HG03066 (cell line): ENCODE measurements around the gene TMEM117.
"Not testable (repeated sequence)": the region's sequence is repeated elsewhere in the genome, so short reads cannot be mapped to it uniquely, and the experiment has no call there.

ENCODE experiments used
- ATAC-seq: cut with Tn5 transposase; IDR thresholded peaks from one replicate; pipeline ENCODE4 v1.9.1; 2021; ENCODE audit warnings: low read depth; ENCODE audit not compliant: unreplicated experiment

The TMEM117 gene

GRCh38 chr12:44362947-44363346 lies 527.1 kb downstream of the TMEM117 start:
- ATAC-seq: no peak

GRCh38 chr12:44367136-44367535 lies 531.3 kb downstream of the TMEM117 start:
- ATAC-seq: no peak

GRCh38 chr12:44367916-44368315 lies 532.0 kb downstream of the TMEM117 start:
- ATAC-seq: no peak

GRCh38 chr12:44369998-44370397 lies 534.1 kb downstream of the TMEM117 start:
- no peak for ATAC-seq

- ATAC-seq: no peak
These were observed 535.1 kb downstream of the TMEM117 start for GRCh38 chr12:44370982-44371381.

- ATAC-seq: no peak
These were observed 536.4 kb downstream of the TMEM117 start for GRCh38 chr12:44372259-44372658.

- ATAC-seq: no peak
These were observed 539.8 kb downstream of the TMEM117 start for GRCh38 chr12:44375694-44376093.

- ATAC-seq: no peak
These were observed 541.7 kb downstream of the TMEM117 start for GRCh38 chr12:44377443-44378187.

GRCh38 chr12:44379113-44379512 lies 543.2 kb downstream of the TMEM117 start:
- not testable (repeated sequence) for ATAC-seq

- ATAC-seq: no peak
These were observed 544.0 kb downstream of the TMEM117 start for GRCh38 chr12:44379831-44380230.

- ATAC-seq: no peak
These were observed 545.0 kb downstream of the TMEM117 start for GRCh38 chr12:44380861-44381260.

- no peak for ATAC-seq
These were observed 545.5 kb downstream of the TMEM117 start for GRCh38 chr12:44381341-44381740.

GRCh38 chr12:44384136-44384535 lies 548.3 kb downstream of the TMEM117 start:
- no peak for ATAC-seq

- no peak for ATAC-seq
These were observed 550.1 kb downstream of the TMEM117 start for GRCh38 chr12:44385964-44386363.

- ATAC-seq: no peak
These were observed 551.7 kb downstream of the TMEM117 start for GRCh38 chr12:44387581-44387980.

GRCh38 chr12:44389038-44389437 lies 553.2 kb downstream of the TMEM117 start:
- ATAC-seq: no peak

GRCh38 chr12:44389896-44390295 lies 554.0 kb downstream of the TMEM117 start:
- ATAC-seq: no peak

- no peak for ATAC-seq
These were observed 561.8 kb downstream of the TMEM117 start for GRCh38 chr12:44397631-44398030.

GRCh38 chr12:44403185-44403584 lies 567.3 kb downstream of the TMEM117 start:
- ATAC-seq: no peak

- no peak for ATAC-seq
These were observed 569.4 kb downstream of the TMEM117 start for GRCh38 chr12:44405297-44405696.

- no peak for ATAC-seq
These were observed 586.7 kb downstream of the TMEM117 start for GRCh38 chr12:44422559-44422958.

GRCh38 chr12:44428825-44429224 lies 592.9 kb downstream of the TMEM117 start:
- ATAC-seq: no peak
